ENCODE data around the gene CNTNAP5. TPM values are rescaled to one million over a fixed set of nuclear protein-coding genes. Genes with fewer than 3 reads are reported as not detected.

CNTNAP5 gene
- total RNA-seq, 2 donors from 2014 or later, result not detected

DNA sequence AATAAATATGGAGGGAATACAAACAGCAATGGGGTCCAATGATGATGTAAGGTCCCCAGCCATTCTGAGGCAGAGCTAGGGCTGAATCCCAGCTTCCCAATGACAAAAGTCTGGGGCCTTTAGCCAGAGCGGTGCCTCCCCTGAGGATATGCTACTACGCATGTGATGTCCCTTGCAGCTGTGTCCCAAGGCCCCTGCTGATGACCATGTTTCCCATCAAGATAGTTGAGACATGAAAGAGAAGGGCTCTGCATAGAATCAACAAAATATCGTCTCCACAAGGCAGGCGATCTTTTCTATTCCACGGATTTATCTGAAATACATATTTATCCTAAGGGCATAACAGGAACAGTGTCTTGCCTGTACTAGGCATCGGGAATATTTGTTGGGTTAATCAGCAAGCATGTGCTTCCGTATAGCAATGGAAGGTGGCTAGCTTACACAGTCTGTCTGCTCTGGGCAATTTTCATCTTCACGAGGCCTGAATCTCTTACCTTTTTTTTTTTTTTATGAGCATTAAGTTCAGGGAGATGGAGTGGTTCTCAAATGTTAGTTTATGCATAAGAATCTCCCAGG is 284.6 kb downstream of the CNTNAP5 start:
- ATAC-seq (ENCODE audit: insufficient number of reproducible peaks, low FRiP score, low read depth) (no peak), DNase-seq (ENCODE audit: low spot score) (no peak)
- H3K36me3 ChIP-seq, result no peaks in the 10 kb centered on the region
- no peaks in the 10 kb centered on the region for H3K4me1 ChIP-seq (ENCODE audit: control insufficient read depth in 1 of 2, low read depth in 2 of 2)
- H3K4me3 ChIP-seq, result no peak overlapping the region
- no peak overlapping the region for H3K27ac ChIP-seq
- TF ChIP-seq, protein P1, sequence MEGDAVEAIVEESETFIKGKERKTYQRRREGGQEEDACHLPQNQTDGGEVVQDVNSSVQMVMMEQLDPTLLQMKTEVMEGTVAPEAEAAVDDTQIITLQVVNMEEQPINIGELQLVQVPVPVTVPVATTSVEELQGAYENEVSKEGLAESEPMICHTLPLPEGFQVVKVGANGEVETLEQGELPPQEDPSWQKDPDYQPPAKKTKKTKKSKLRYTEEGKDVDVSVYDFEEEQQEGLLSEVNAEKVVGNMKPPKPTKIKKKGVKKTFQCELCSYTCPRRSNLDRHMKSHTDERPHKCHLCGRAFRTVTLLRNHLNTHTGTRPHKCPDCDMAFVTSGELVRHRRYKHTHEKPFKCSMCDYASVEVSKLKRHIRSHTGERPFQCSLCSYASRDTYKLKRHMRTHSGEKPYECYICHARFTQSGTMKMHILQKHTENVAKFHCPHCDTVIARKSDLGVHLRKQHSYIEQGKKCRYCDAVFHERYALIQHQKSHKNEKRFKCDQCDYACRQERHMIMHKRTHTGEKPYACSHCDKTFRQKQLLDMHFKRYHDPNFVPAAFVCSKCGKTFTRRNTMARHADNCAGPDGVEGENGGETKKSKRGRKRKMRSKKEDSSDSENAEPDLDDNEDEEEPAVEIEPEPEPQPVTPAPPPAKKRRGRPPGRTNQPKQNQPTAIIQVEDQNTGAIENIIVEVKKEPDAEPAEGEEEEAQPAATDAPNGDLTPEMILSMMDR (IDR thresholded peaks at IDR 0.05), result no peak
- no peaks in the 10 kb centered on the region for H3K27me3 ChIP-seq (replicated peaks; ENCODE audit: insufficient read depth)
- no peaks in the 10 kb centered on the region for H3K9me3 ChIP-seq

DNA sequence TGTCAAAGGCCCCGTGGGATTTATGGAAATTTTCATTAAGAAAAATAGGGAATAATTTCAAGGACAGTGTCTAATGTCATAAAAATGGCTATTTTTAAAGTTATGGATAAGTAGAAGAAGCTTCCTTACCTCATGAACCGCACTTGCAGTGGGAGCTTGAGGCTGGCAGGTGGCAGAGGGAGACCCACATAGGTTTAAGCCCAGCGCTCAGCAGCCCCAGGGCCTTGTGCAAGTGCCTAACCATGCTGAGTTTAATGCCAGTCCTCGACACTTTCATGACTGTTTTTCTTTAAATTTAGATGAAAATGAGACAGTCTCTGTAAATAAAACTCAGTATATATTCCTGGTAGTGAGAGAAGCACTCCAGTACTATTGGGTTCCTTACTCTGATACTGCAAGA is 285.6 kb downstream of the CNTNAP5 start:
- DNase-seq (ENCODE audit: low spot score), result no peak
- TF ChIP-seq, protein P1 (IDR thresholded peaks at IDR 0.05), result no peak

DNA sequence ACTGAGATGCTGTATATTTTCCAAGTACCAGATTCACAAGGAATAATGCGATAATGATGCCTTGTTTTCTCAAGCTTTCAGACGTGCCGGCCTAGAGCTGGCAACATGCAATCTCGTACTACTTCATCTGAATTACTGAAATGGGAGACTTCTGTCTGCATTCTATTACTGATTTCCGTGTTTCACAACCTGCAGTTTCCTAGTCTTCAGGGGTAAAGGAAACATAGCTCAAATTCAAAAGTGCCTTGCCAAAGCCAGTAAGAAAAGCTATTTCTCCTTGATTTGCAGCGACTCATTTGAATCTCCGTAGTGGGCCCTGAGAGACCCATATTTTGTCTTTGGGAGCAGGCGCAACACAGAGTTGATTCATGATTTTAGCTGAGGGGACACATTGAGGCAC is 289.0 kb downstream of the CNTNAP5 start:
- TF ChIP-seq, protein P1 (IDR thresholded peaks at IDR 0.05), result no peak
- no peaks in the 10 kb centered on the region for H3K27me3 ChIP-seq (replicated peaks; ENCODE audit: insufficient read depth)
- no peaks in the 10 kb centered on the region for H3K9me3 ChIP-seq
- H3K36me3 ChIP-seq, result no peaks in the 10 kb centered on the region
- ATAC-seq (ENCODE audit: insufficient number of reproducible peaks, low FRiP score, low read depth), result no peak
- DNase-seq (ENCODE audit: low spot score), result no peak
- no peaks in the 10 kb centered on the region for H3K4me1 ChIP-seq (ENCODE audit: control insufficient read depth in 1 of 2, low read depth in 2 of 2)
- no peak overlapping the region for H3K4me3 ChIP-seq
- no peak overlapping the region for H3K27ac ChIP-seq

More for the DNA sequence above, 285.6 kb downstream of the CNTNAP5 start:
- H3K4me3 ChIP-seq, result no peak overlapping the region
- no peaks in the 10 kb centered on the region for H3K9me3 ChIP-seq
- ATAC-seq (ENCODE audit: insufficient number of reproducible peaks, low FRiP score, low read depth), result no peak
- no peak overlapping the region for H3K27ac ChIP-seq
- no peaks in the 10 kb centered on the region for H3K27me3 ChIP-seq (replicated peaks; ENCODE audit: insufficient read depth)
- H3K4me1 ChIP-seq (ENCODE audit: control insufficient read depth in 1 of 2, low read depth in 2 of 2), result no peaks in the 10 kb centered on the region
- H3K36me3 ChIP-seq, result no peaks in the 10 kb centered on the region

DNA sequence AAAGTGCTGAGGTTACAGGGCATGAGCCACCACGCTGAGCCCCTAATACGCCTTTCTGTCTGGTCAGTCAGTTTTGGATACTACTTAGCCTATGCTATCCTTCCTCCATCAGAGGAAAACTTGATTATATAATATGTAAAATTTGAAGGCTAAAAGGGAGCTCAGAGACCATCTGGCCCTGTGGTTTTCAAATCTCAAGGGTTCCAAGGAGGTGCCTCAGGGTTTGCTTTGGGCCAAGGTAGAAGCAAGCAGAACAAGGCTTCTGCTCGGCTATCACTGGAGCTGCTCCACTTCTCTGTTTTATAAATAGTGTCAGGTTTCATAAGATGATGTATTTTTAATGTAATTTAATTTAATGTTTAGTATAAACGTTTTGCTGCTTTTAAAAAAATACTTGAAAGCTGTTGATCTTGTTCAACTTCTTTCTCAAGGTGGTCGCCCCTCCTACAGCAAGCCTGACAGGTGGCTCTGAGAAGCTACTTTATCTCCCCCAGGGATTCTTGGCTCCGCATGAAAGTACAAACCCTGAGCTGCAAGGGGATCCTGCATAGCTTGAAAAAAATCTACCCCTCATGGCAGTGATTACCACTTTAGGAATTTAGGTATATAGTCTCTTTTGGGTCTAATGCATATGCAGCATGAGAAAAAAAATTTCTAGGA is 290.3 kb downstream of the CNTNAP5 start:
- Histone ChIP-seq H3K4me3 (no peak overlapping the region), H3K9me3 (no peaks in the 10 kb centered on the region), H3K27ac (no peak overlapping the region), H3K4me1 (ENCODE audit: control insufficient read depth in 1 of 2, low read depth in 2 of 2) (no peaks in the 10 kb centered on the region), H3K36me3 (no peaks in the 10 kb centered on the region), H3K27me3 (replicated peaks; ENCODE audit: insufficient read depth) (no peaks in the 10 kb centered on the region)
- no peak for DNase-seq (ENCODE audit: low spot score)
- TF ChIP-seq, protein P1 (IDR thresholded peaks at IDR 0.05), result no peak
- no peak for ATAC-seq (ENCODE audit: insufficient number of reproducible peaks, low FRiP score, low read depth)

DNA sequence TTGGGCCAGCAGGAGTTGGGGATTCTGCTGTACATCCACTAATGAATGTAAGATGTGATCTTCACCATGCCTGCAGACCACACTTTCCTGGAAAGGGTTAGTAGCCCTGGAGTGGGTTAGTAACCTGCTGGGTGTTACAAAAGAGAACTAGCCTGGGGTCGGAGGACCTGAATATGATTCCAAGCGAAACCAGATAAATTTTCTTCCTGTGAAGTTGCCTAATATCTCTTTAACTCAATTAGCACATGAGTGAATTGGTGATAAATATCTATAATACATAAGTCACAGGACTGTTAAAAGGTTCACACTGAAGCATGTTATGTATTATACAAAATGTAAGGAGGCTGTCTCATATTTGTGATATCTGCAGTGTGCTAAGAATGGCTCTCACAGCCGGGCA is 291.0 kb downstream of the CNTNAP5 start:
- no peak for DNase-seq (ENCODE audit: low spot score)
- Histone ChIP-seq H3K27ac (no peak overlapping the region), H3K27me3 (replicated peaks; ENCODE audit: insufficient read depth) (no peaks in the 10 kb centered on the region), H3K36me3 (no peaks in the 10 kb centered on the region), H3K4me3 (no peak overlapping the region), H3K4me1 (ENCODE audit: control insufficient read depth in 1 of 2, low read depth in 2 of 2) (no peaks in the 10 kb centered on the region), H3K9me3 (no peaks in the 10 kb centered on the region)
- no peak for ATAC-seq (ENCODE audit: insufficient number of reproducible peaks, low FRiP score, low read depth)
- TF ChIP-seq, protein P1 (IDR thresholded peaks at IDR 0.05), result no peak
